HepG2 (cell line): ENCODE results near the gene PRUNE1. TPM values are rescaled to one million over a fixed set of nuclear protein-coding genes. Genes with fewer than 3 reads are reported as not detected.

Experiments used
- ARHGAP35 ChIP-seq: sonication (generic); formaldehyde crosslinking; IDR thresholded peaks from 2 replicates; pipeline ENCODE4 v1.9.0; 2022; ENCODE audit warnings: mild to moderate bottlenecking, inconsistent platforms, moderate library complexity, missing genetic modification reagents, borderline replicate concordance
- BRF2 ChIP-seq: sonication (generic); formaldehyde crosslinking; IDR thresholded peaks from 2 replicates; pipeline ENCODE4 v1.8.1; 2022; ENCODE audit warnings: mild to moderate bottlenecking, missing genetic modification reagents
- CENPX ChIP-seq: sonication (generic); formaldehyde crosslinking; IDR thresholded peaks from 2 replicates; pipeline ENCODE4 v1.9.0; 2021; ENCODE audit warnings: mild to moderate bottlenecking, missing genetic modification reagents, moderate library complexity
- ELK4 ChIP-seq: sonication (generic); formaldehyde crosslinking; IDR thresholded peaks from 2 replicates; pipeline ENCODE4 v1.9.0; 2021; ENCODE audit warnings: missing genetic modification reagents, borderline replicate concordance
- GLI4 ChIP-seq: sonication (generic); formaldehyde crosslinking; IDR thresholded peaks from 2 replicates; pipeline ENCODE4 v1.5.1; 2020; ENCODE audit warnings: missing genetic modification reagents, mild to moderate bottlenecking, moderate library complexity, borderline replicate concordance
- HOXA9 ChIP-seq: sonication (generic); formaldehyde crosslinking; IDR thresholded peaks from 2 replicates; pipeline ENCODE4 v1.8.1; 2022; ENCODE audit warnings: missing genetic modification reagents, mild to moderate bottlenecking, moderate library complexity, borderline replicate concordance
- NFE2L2 ChIP-seq: fragments of 150-350 bp; IDR thresholded peaks from 2 replicates; pipeline ENCODE4 v1.6.1; 2014; ENCODE audit warnings: low read length
- PHF5A ChIP-seq: IDR thresholded peaks from one replicate; pipeline ENCODE4 v1.6.1; 2018; ENCODE audit warnings: low read depth, missing genetic modification reagents; ENCODE audit not compliant: unreplicated experiment
- REST ChIP-seq, 2 experiments: IDR thresholded peaks; 2 replicates each; pipeline ENCODE4 v1.6.1; 2011 to 2012; ENCODE audit warnings: low read length in 2 of 2, borderline replicate concordance in 1 of 2, low read depth in 1 of 2, mild to moderate bottlenecking in 1 of 2, moderate library complexity in 1 of 2
- SAFB2 ChIP-seq: sonication (generic); formaldehyde crosslinking; IDR thresholded peaks from 2 replicates; pipeline ENCODE4 v1.5.1; 2020; ENCODE audit warnings: missing genetic modification reagents, low read depth, mild to moderate bottlenecking, borderline replicate concordance
- SALL1 ChIP-seq: sonication (generic); formaldehyde crosslinking; IDR thresholded peaks from 2 replicates; pipeline ENCODE4 v1.8.0; 2022; ENCODE audit warnings: mild to moderate bottlenecking, missing genetic modification reagents
- SRSF4 ChIP-seq: fragments of 200-400 bp; formaldehyde crosslinking; IDR thresholded peaks from one replicate; pipeline ENCODE4 v1.6.1; 2018; ENCODE audit warnings: mild to moderate bottlenecking, low read depth, low read length, moderate library complexity; ENCODE audit not compliant: poor library complexity, severe bottlenecking
- TCF7 ChIP-seq: sonication (generic); IDR thresholded peaks from 2 replicates; pipeline ENCODE4 v1.6.1; 2016; ENCODE audit warnings: antibody characterized with exemption, low read depth
- ZC3H4 ChIP-seq: sonication (generic); formaldehyde crosslinking; IDR thresholded peaks from 2 replicates; pipeline ENCODE4 v1.4.0; 2020; ENCODE audit warnings: missing genetic modification reagents, borderline replicate concordance
- ZKSCAN1 ChIP-seq: fragments of 150-350 bp; IDR thresholded peaks from 2 replicates; pipeline ENCODE4 v1.6.1; 2014; ENCODE audit warnings: low read length
- ZNF232 ChIP-seq: sonication (generic); formaldehyde crosslinking; IDR thresholded peaks from 2 replicates; pipeline ENCODE4 v1.4.0; 2020; ENCODE audit warnings: missing genetic modification reagents, borderline replicate concordance
- ZNF333 ChIP-seq: sonication (generic); formaldehyde crosslinking; IDR thresholded peaks from 2 replicates; pipeline ENCODE4 v1.4.0; 2020; ENCODE audit warnings: mild to moderate bottlenecking, missing genetic modification reagents, borderline replicate concordance
- ZNF432 ChIP-seq: sonication (generic); formaldehyde crosslinking; IDR thresholded peaks from 2 replicates; pipeline ENCODE4 v1.5.0; 2020; ENCODE audit warnings: missing genetic modification reagents, mild to moderate bottlenecking, borderline replicate concordance
- ZNF468 ChIP-seq: sonication (generic); formaldehyde crosslinking; IDR thresholded peaks from 2 replicates; pipeline ENCODE4 v1.8.0; 2022; ENCODE audit warnings: mild to moderate bottlenecking, moderate library complexity, missing genetic modification reagents
- ZNF607 ChIP-seq: sonication (generic); formaldehyde crosslinking; IDR thresholded peaks from 2 replicates; pipeline ENCODE4 v1.5.1; 2020; ENCODE audit warnings: missing genetic modification reagents, mild to moderate bottlenecking, borderline replicate concordance
- ZNF660 ChIP-seq: sonication (generic); formaldehyde crosslinking; IDR thresholded peaks from 2 replicates; pipeline ENCODE4 v1.5.1; 2020; ENCODE audit warnings: mild to moderate bottlenecking, low read depth, missing genetic modification reagents, borderline replicate concordance
- ZNF776 ChIP-seq: sonication (generic); formaldehyde crosslinking; IDR thresholded peaks from 2 replicates; pipeline ENCODE4 v1.4.0; 2020; ENCODE audit warnings: mild to moderate bottlenecking, missing genetic modification reagents
- ZNF883 ChIP-seq: sonication (generic); formaldehyde crosslinking; IDR thresholded peaks from 2 replicates; pipeline ENCODE4 v1.5.1; 2020; ENCODE audit warnings: mild to moderate bottlenecking, missing genetic modification reagents; ENCODE audit errors: not compliant biosample characterization
- polyA plus RNA-seq, 8 experiments: library from polyadenylated mRNA; depleted of rRNA in 3 of 8; stranded (reverse) in 7 of 8; unstranded in 1 of 8; fragments of >200 nt; fragmentation: Illumina TruSeq in 4 of 8; extraction: Trizol in 4 of 8; gene quantifications; 2 replicates each; pipeline versions ENCODE4 v1.2.1 to v1.2.3, GENCODE V29; 2011 to 2016; ENCODE audit warnings: low read depth in 4 of 8, missing spikeins in 1 of 8, mixed read lengths in 1 of 8; ENCODE audit not compliant: insufficient read depth in 1 of 8
- total RNA-seq, 5 experiments: library from RNA; depleted of rRNA; stranded (reverse); fragments of >200 nt; fragmentation: Illumina TruSeq; extraction: Trizol; gene quantifications; 2 replicates each; pipeline ENCODE4 v1.2.3, GENCODE V29; 2016; ENCODE audit warnings: low read depth in 1 of 5

Gene PRUNE1
- total and polyA plus RNA-seq, 2 of the 13 experiments (the other 11 are each of a cell fraction or from before 2014, with no cell fraction given) = 19.0 to 31.9 TPM

- no peak for TF ChIP-seq SRSF4
- no peak for TF ChIP-seq ZNF776
- no peak for TF ChIP-seq NFE2L2
- TF ChIP-seq ZNF468 (CRISPR knock-in tag) = no peak
- TF ChIP-seq ZNF660 (CRISPR knock-in tag) = no peak
- TF ChIP-seq ZC3H4 (CRISPR knock-in tag) = 0 out of 2 replicates have a peak, but pooled peaks have one; percentile 59
- TF ChIP-seq PHF5A (CRISPR knock-in tag) = peak; percentile 89
- TF ChIP-seq SAFB2 (CRISPR knock-in tag) = 0 out of 2 replicates have a peak, but pooled peaks have one; percentile 61
- peak; percentile 83 for TF ChIP-seq SALL1 (CRISPR knock-in tag)
- peak; percentile 21 for TF ChIP-seq ZNF883 (CRISPR knock-in tag)
- no peak for TF ChIP-seq ARHGAP35
- no peak for TF ChIP-seq ELK4
- no peak for TF ChIP-seq ZKSCAN1
- TF ChIP-seq CENPX (CRISPR knock-in tag) = no peak
- no peak for TF ChIP-seq GLI4 (CRISPR knock-in tag)
- no peak for TF ChIP-seq ZNF607 (CRISPR knock-in tag)
- TF ChIP-seq TCF7 = no peak
- TF ChIP-seq ZNF333 (CRISPR knock-in tag) = no peak
- TF ChIP-seq ZNF232 (CRISPR knock-in tag) = peak; percentile 15; the same call in 1 of the 2 replicates
- no peak for TF ChIP-seq ZNF432 (CRISPR knock-in tag)
- peak in 1 of 2 experiments; percentile 39; a peak in 1 of 4 replicates for TF ChIP-seq REST (IDR thresholded peaks at IDR 0.05; ENCODE audit: borderline replicate concordance in 1 of 2, low read depth in 1 of 2, low read length in 2 of 2)
- no peak for TF ChIP-seq BRF2 (CRISPR knock-in tag)
- no peak for TF ChIP-seq HOXA9 (CRISPR knock-in tag)
Measured at GRCh38 chr1:150981805-150982712, 26.2 kb upstream of the PRUNE1 start, which contains the start of gene ANXA9 (continued).
